Choroid plexus epithelial cell (primary cell): Measurements from ENCODE around the gene AASDH.

ENCODE experiments used
- DNase-seq: peaks from one replicate; pipeline ENCODE4 v3.0.0-alpha.2; 2010; ENCODE audit warnings: low read depth
- H3K4me3 ChIP-seq: 2 replicates; pipeline ENCODE4 v1.5.1; 2011; ENCODE audit warnings: low read depth, mild to moderate bottlenecking, control low read depth, low read length, moderate library complexity
- CTCF ChIP-seq: conservative IDR thresholded peaks from 2 replicates; pipeline ENCODE4 v1.5.1; 2011; ENCODE audit warnings: low read depth, mild to moderate bottlenecking, control low read depth, inconsistent platforms, low read length, moderate library complexity

Gene AASDH

GRCh38 chr4:56414135-56414670, 26.9 kb upstream of the AASDH start:
- DNase-seq = peak; percentile 17
- no peak for TF ChIP-seq CTCF
- no peak overlapping the region for H3K4me3 ChIP-seq

GRCh38 chr4:56410247-56411062, 23.2 kb upstream of the AASDH start:
- peak overlapping the region; percentile 42 for H3K4me3 ChIP-seq
- TF ChIP-seq CTCF = no peak
- peak; percentile 99 for DNase-seq

GRCh38 chr4:56409511-56410090, 22.3 kb upstream of the AASDH start:
- peak; percentile 21 for DNase-seq
- no peak overlapping the region for H3K4me3 ChIP-seq
- no peak for TF ChIP-seq CTCF

GRCh38 chr4:56408978-56409377, 21.7 kb upstream of the AASDH start:
- H3K4me3 ChIP-seq = no peak overlapping the region
- no peak for DNase-seq
- no peak for TF ChIP-seq CTCF

- no peak for TF ChIP-seq CTCF
- DNase-seq = no peak
- no peak overlapping the region for H3K4me3 ChIP-seq
These were observed 18.9 kb upstream of the AASDH start for GRCh38 chr4:56406151-56406550.

GRCh38 chr4:56405016-56405415, 17.7 kb upstream of the AASDH start:
- H3K4me3 ChIP-seq = no peak overlapping the region
- no peak for TF ChIP-seq CTCF
- no peak for DNase-seq
